NCI-H1092 treated with DMSO at 0.1 percent for 48 hours (cell line): ENCODE data around the gene NDOR1.
A peak's percentile ranks its signal among the peaks of the same experiment; 100 is the strongest.

ENCODE experiments used
- DNase-seq: peaks from one replicate; lab custom pipeline; 2025; lab: John Stamatoyannopoulos, UW

The NDOR1 gene

GRCh38 chr9:137182836-137183235 is 22.7 kb upstream of the NDOR1 start:
- DNase-seq, result no peak

GRCh38 chr9:137183980-137184595 is 21.4 kb upstream of the NDOR1 start:
- DNase-seq, result no peak

- no peak for DNase-seq
These were observed 20.4 kb upstream of the NDOR1 start for GRCh38 chr9:137184881-137185660.

GRCh38 chr9:137185921-137186320 is 19.6 kb upstream of the NDOR1 start:
- no peak for DNase-seq

- no peak for DNase-seq
These were observed 19.1 kb upstream of the NDOR1 start for GRCh38 chr9:137186385-137186784.

- DNase-seq, result no peak
These were observed 18.1 kb upstream of the NDOR1 start for GRCh38 chr9:137187386-137187785.

GRCh38 chr9:137188086-137188489 is 17.4 kb upstream of the NDOR1 start:
- DNase-seq, result no peak

- peak; percentile 88 for DNase-seq
These were observed 16.8 kb upstream of the NDOR1 start, which contains the start of the genes ANAPC2 and SSNA1 for GRCh38 chr9:137188490-137189296. TSS of gene ANAPC2 (minus strand) at chr9:137188560. CDS start at chr9:137188532, 28 bp downstream. TSS of gene SSNA1 (plus strand) at chr9:137188676. CDS start at chr9:137188727, 51 bp downstream.

GRCh38 chr9:137189297-137190295 is 15.9 kb upstream of the NDOR1 start:
- DNase-seq, result no peak

GRCh38 chr9:137190315-137190856 is 15.1 kb upstream of the NDOR1 start:
- DNase-seq, result no peak

- no peak for DNase-seq
These were observed 14.3 kb upstream of the NDOR1 start for GRCh38 chr9:137191245-137191644.

GRCh38 chr9:137191691-137192447 is 13.6 kb upstream of the NDOR1 start:
- DNase-seq, result no peak

- no peak for DNase-seq
These were observed 13.1 kb upstream of the NDOR1 start for GRCh38 chr9:137192448-137192780.

GRCh38 chr9:137192859-137193258 is 12.6 kb upstream of the NDOR1 start:
- DNase-seq, result no peak

- no peak for DNase-seq
These were observed 11.7 kb upstream of the NDOR1 start for GRCh38 chr9:137193771-137194170.

- no peak for DNase-seq
These were observed 11.1 kb upstream of the NDOR1 start for GRCh38 chr9:137194388-137194787.

- no peak for DNase-seq
These were observed 10.6 kb upstream of the NDOR1 start for GRCh38 chr9:137194909-137195308.

GRCh38 chr9:137195525-137196220 is 9.8 kb upstream of the NDOR1 start:
- peak; percentile 50 for DNase-seq

- DNase-seq, result no peak
These were observed 7.2 kb upstream of the NDOR1 start for GRCh38 chr9:137198051-137198901.
